Measurements from ENCODE around the gene WDR38.

The WDR38 gene

DNA sequence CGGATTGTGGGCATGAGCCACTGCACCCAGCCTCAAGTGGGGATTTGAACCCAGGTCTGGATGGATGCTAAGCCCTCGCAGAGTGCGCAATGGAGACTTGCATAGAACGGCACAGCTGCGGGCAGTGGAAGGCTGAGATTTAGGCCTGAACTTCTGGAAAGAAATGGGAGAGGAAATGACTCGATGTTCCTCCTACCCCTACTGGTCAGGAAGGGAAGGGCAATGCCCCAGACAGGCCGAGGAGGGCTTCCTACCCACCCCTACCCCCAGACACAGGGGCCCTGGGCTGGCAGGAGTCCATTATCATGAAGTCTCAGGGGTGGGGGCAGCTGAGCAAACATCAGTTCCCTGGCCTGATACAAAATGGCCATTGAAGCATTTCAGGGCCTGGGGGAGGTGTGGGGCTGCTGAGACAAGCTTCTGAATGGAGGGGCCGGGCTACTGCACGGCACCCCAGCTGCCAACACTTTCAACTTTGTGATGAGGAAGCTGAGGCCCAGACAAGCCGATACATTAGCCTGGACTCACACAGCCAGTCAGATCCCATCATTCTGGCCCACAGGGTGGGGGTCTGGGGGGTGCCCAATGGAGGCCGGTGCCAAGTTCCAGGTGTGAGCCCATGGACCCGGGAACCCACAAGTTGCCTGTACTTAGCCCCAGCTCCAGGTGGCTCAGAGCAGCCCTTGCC is 13.5 kb upstream of the WDR38 start:
- no peaks in the 10 kb centered on the region for H3K9me3 ChIP-seq (ENCODE audit: control insufficient read depth, insufficient read depth, low read length)
- no peaks in the 10 kb centered on the region for H3K36me3 ChIP-seq (ENCODE audit: control insufficient read depth, low read length)
- no peak overlapping the region for H3K4me2 ChIP-seq (ENCODE audit: low read length)
- no peak overlapping the region for H3K27ac ChIP-seq (ENCODE audit: low read depth, low read length)
- no peak for TF ChIP-seq EZH2phosphoT487 (IDR thresholded peaks at IDR 0.05; ENCODE audit: borderline replicate concordance, low read length)
- TF ChIP-seq CTCF (IDR thresholded peaks at IDR 0.05; ENCODE audit: low read depth, low read length, poor library complexity, severe bottlenecking): peak; percentile 51
- no peaks in the 10 kb centered on the region for H3K79me2 ChIP-seq (ENCODE audit: control insufficient read depth, low read length)
- no peak overlapping the region for H3K4me3 ChIP-seq (ENCODE audit: low read length)
- no peaks in the 10 kb centered on the region for H3F3A ChIP-seq (ENCODE audit: control insufficient read depth, insufficient read depth)
- no peaks in the 10 kb centered on the region for H3K9me2 ChIP-seq (replicated peaks; ENCODE audit: control insufficient read depth, low read length)
- peaks cover 4% of the 10 kb centered on the region; the same call in 1 of the 2 replicates for H3K4me1 ChIP-seq (ENCODE audit: control insufficient read depth, low read length)
- H4K20me1 ChIP-seq (ENCODE audit: control insufficient read depth, insufficient read depth, low read depth, low read length): no peaks in the 10 kb centered on the region
- no peaks in the 10 kb centered on the region for H3K27me3 ChIP-seq (ENCODE audit: control insufficient read depth, low read length)

- Histone ChIP-seq H3K79me2 (ENCODE audit: control insufficient read depth, low read length) (no peaks in the 10 kb centered on the region), H3K27ac (ENCODE audit: low read depth, low read length) (no peak overlapping the region), H3F3A (ENCODE audit: control insufficient read depth, insufficient read depth) (no peaks in the 10 kb centered on the region), H4K20me1 (ENCODE audit: control insufficient read depth, insufficient read depth, low read depth, low read length) (no peaks in the 10 kb centered on the region), H3K9me3 (ENCODE audit: control insufficient read depth, insufficient read depth, low read length) (no peaks in the 10 kb centered on the region), H3K9me2 (replicated peaks; ENCODE audit: control insufficient read depth, low read length) (no peaks in the 10 kb centered on the region), H3K36me3 (ENCODE audit: control insufficient read depth, low read length) (no peaks in the 10 kb centered on the region), H3K27me3 (ENCODE audit: control insufficient read depth, low read length) (no peaks in the 10 kb centered on the region), H3K4me2 (ENCODE audit: low read length) (no peak overlapping the region), H3K4me1 (ENCODE audit: control insufficient read depth, low read length) (peaks cover under 1% of the 10 kb centered on the region; the same call in 1 of the 2 replicates), H3K4me3 (ENCODE audit: low read length) (no peak overlapping the region)
- TF ChIP-seq CTCF (IDR thresholded peaks at IDR 0.05; ENCODE audit: low read depth, low read length, poor library complexity, severe bottlenecking) (peak; percentile 70), EZH2phosphoT487 (IDR thresholded peaks at IDR 0.05; ENCODE audit: borderline replicate concordance, low read length) (no peak)
These were observed 12.9 kb upstream of the WDR38 start for GRCh38 chr9:124840300-124840833.

DNA sequence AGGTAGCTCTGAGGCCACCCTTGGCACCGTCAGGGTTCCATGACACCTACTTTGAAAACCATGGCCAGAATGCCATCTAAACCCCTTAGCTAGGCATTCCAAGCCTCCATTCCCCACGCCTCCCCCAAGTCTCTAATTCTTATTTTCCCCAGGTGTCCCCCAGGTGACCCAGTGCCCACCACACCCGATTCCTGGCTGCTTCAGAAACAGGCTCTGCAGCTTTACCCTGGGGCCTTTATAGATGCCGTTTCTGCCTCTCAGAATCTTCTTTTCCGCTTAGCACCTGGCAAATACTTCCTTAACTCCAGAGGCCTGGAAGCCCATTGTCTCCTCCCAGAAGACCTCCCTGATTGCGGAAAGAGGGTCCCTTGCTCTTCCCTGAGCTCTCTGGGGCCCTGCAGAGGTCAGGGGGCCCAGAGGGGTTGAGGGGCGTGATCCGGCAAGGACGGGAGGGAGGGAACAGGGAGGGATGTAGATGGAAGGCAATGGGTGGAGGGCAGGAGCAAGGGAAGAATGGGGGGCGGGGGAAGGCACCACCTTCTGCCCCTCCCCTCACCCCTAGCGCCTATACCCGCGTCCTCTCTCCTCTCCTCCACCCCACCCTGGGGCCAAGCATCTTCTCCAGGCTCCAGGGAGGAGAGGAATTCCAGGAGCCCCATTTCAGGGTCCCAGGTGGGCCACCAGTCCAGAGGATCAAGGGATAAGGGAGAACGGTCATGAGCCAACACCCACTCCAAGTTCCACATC is 12.0 kb upstream of the WDR38 start:
- H3K4me1 ChIP-seq (ENCODE audit: control insufficient read depth, low read length): no peaks in the 10 kb centered on the region
- no peaks in the 10 kb centered on the region for H3K79me2 ChIP-seq (ENCODE audit: control insufficient read depth, low read length)
- H3K4me3 ChIP-seq (ENCODE audit: low read length): no peak overlapping the region
- H3K9me3 ChIP-seq (ENCODE audit: control insufficient read depth, insufficient read depth, low read length): no peaks in the 10 kb centered on the region
- no peaks in the 10 kb centered on the region for H3K9me2 ChIP-seq (replicated peaks; ENCODE audit: control insufficient read depth, low read length)
- H3K36me3 ChIP-seq (ENCODE audit: control insufficient read depth, low read length): no peaks in the 10 kb centered on the region
- no peaks in the 10 kb centered on the region for H3F3A ChIP-seq (ENCODE audit: control insufficient read depth, insufficient read depth)
- no peaks in the 10 kb centered on the region for H4K20me1 ChIP-seq (ENCODE audit: control insufficient read depth, insufficient read depth, low read depth, low read length)
- H3K27ac ChIP-seq (ENCODE audit: low read depth, low read length): no peak overlapping the region
- H3K27me3 ChIP-seq (ENCODE audit: control insufficient read depth, low read length): no peaks in the 10 kb centered on the region
- no peak overlapping the region for H3K4me2 ChIP-seq (ENCODE audit: low read length)
- TF ChIP-seq EZH2phosphoT487 (IDR thresholded peaks at IDR 0.05; ENCODE audit: borderline replicate concordance, low read length) (no peak), CTCF (IDR thresholded peaks at IDR 0.05; ENCODE audit: low read depth, low read length, poor library complexity, severe bottlenecking) (no peak)
